Measurements from ENCODE around the gene TMPRSS4.

DNA sequence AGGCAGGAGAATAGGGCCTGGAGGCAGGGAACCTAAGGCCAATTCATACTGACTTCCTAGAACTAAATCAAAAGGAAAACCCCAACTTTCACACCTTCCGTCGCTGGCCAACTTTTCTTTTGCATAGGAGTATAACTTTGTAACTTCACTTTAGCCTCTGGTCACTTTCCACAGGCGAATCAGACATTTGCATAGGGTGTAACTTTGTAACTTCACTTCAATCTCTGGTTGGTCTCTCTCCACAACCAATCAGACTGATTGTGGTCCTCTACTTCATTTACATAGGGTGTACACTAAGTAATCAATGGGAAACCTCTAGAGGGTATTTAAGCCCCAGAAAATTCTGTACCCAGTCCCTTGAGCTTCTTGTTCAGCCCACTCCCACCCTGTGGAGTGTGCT lies 11.5 kb upstream of the TMPRSS4 start:
- TF ChIP-seq POLR2A (IDR thresholded peaks at IDR 0.05; ENCODE audit: low read depth, low read length): no peak
- TF ChIP-seq, protein P1, sequence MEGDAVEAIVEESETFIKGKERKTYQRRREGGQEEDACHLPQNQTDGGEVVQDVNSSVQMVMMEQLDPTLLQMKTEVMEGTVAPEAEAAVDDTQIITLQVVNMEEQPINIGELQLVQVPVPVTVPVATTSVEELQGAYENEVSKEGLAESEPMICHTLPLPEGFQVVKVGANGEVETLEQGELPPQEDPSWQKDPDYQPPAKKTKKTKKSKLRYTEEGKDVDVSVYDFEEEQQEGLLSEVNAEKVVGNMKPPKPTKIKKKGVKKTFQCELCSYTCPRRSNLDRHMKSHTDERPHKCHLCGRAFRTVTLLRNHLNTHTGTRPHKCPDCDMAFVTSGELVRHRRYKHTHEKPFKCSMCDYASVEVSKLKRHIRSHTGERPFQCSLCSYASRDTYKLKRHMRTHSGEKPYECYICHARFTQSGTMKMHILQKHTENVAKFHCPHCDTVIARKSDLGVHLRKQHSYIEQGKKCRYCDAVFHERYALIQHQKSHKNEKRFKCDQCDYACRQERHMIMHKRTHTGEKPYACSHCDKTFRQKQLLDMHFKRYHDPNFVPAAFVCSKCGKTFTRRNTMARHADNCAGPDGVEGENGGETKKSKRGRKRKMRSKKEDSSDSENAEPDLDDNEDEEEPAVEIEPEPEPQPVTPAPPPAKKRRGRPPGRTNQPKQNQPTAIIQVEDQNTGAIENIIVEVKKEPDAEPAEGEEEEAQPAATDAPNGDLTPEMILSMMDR (conservative IDR thresholded peaks at IDR 0.05; ENCODE audit: low read depth, low read length): no peak
- TF ChIP-seq RFX5 (IDR thresholded peaks at IDR 0.05; ENCODE audit: low read depth, low read length): no peak
- TF ChIP-seq MAFK (IDR thresholded peaks at IDR 0.05; ENCODE audit: low read depth, low read length): no peak
- no peak for TF ChIP-seq FOS (IDR thresholded peaks at IDR 0.05; ENCODE audit: low read depth, low read length)
- no peak for TF ChIP-seq MXI1 (IDR thresholded peaks at IDR 0.05; ENCODE audit: borderline replicate concordance, low read depth, low read length)

All from IMR-90 (cell line).